Caco-2 (cell line): ENCODE data around the gene MAMLD1. TPM values are rescaled to one million over a fixed set of nuclear protein-coding genes. Genes with fewer than 3 reads are reported as not detected.

Source experiments
- BruUV-seq: library from RNA; stranded (reverse); fragments of 400-500 nt; replicated peaks from 2 replicates; lab custom pipeline; 2021; lab: Mats Ljungman, UMichigan
- CTCF ChIA-PET: fragments of 300-600 bp; sonication (Branson Sonifier 250); formaldehyde crosslinking; loops from one replicate; lab custom pipeline; 2022; ENCODE audit warnings: antibody characterized with exemption; lab: Charles Lee
- POLR2A ChIA-PET: fragments of 300-600 bp; sonication (Branson Sonifier 250); formaldehyde crosslinking; loops from one replicate; lab custom pipeline; 2022; ENCODE audit warnings: antibody characterized with exemption; lab: Charles Lee
- DNase-seq, 2 experiments: peaks; one replicate each; pipeline versions ENCODE4 v3.0.0 to v3.0.0-alpha.2; 2020 to 2022
- H3K27me3 ChIP-seq: replicated peaks from 2 replicates; pipeline ENCODE4 v1.6.0; 2011; ENCODE audit warnings: low read length; ENCODE audit not compliant: control insufficient read depth, insufficient read depth
- H3K36me3 ChIP-seq: 2 replicates; pipeline ENCODE4 v1.5.1; 2011; ENCODE audit warnings: low read length; ENCODE audit not compliant: control insufficient read depth, insufficient read depth
- H3K4me1 ChIP-seq: fragments of 250-450 bp; sonication (Bioruptor Pico); 2 replicates; pipeline ENCODE4 v1.5.1; 2020; ENCODE audit warnings: mild to moderate bottlenecking
- H3K4me3 ChIP-seq: 2 replicates; pipeline ENCODE4 v1.5.1; 2011; ENCODE audit warnings: low read depth, mild to moderate bottlenecking, control low read depth, low read length
- H3K9me3 ChIP-seq: fragments of 250-450 bp; sonication (Bioruptor Pico); 2 replicates; pipeline ENCODE4 v1.5.1; 2020; ENCODE audit warnings: mild to moderate bottlenecking, moderate library complexity
- H3K27ac Mint-ChIP-seq: one replicate; pipeline ENCODE4 v1.8.0; 2022; ENCODE audit warnings: mixed read lengths; ENCODE audit not compliant: unreplicated experiment
- H3K27me3 Mint-ChIP-seq: one replicate; pipeline ENCODE4 v1.8.0; 2022; ENCODE audit warnings: mixed read lengths; ENCODE audit not compliant: insufficient read depth, unreplicated experiment
- H3K36me3 Mint-ChIP-seq: one replicate; pipeline ENCODE4 v1.8.0; 2022; ENCODE audit warnings: mild to moderate bottlenecking, mixed read lengths; ENCODE audit not compliant: insufficient read depth, unreplicated experiment
- H3K4me1 Mint-ChIP-seq: one replicate; pipeline ENCODE4 v1.8.0; 2022; ENCODE audit warnings: low read depth, mixed read lengths; ENCODE audit not compliant: unreplicated experiment
- H3K4me3 Mint-ChIP-seq: one replicate; pipeline ENCODE4 v1.8.0; 2022; ENCODE audit warnings: mild to moderate bottlenecking, moderate library complexity, mixed read lengths; ENCODE audit not compliant: unreplicated experiment
- H3K9me3 Mint-ChIP-seq: one replicate; pipeline ENCODE4 v1.8.0; 2022; ENCODE audit warnings: mixed read lengths; ENCODE audit not compliant: unreplicated experiment
- CTCF ChIP-seq, 2 experiments: fragments of 200-600 bp in 1 of 2; IDR thresholded peaks; 1 replicate in 1 of 2; 2 replicates in 1 of 2; pipeline versions ENCODE4 v1.5.1 to v1.8.0; 2011 to 2022; ENCODE audit warnings: antibody characterized with exemption in 1 of 2, control low read depth in 1 of 2, inconsistent platforms in 1 of 2, low read depth in 1 of 2, low read length in 1 of 2, mild to moderate bottlenecking in 1 of 2, moderate library complexity in 1 of 2; ENCODE audit not compliant: insufficient read depth in 1 of 2, severe bottlenecking in 1 of 2, unreplicated experiment in 1 of 2
- intact Hi-C: fragments of 100-400 bp; cut with micrococcal nuclease; formaldehyde crosslinking; loops from one replicate; pipeline ENCODE4 v1.10.0; 2022; ENCODE audit not compliant: unreplicated experiment
- total RNA-seq: library from RNA; stranded (reverse); gene quantifications from 2 replicates; pipeline ENCODE4 v1.2.3, GENCODE V29; 2022

The MAMLD1 gene
- total RNA-seq, 1 experiment from 2014 or later = not detected

DNA sequence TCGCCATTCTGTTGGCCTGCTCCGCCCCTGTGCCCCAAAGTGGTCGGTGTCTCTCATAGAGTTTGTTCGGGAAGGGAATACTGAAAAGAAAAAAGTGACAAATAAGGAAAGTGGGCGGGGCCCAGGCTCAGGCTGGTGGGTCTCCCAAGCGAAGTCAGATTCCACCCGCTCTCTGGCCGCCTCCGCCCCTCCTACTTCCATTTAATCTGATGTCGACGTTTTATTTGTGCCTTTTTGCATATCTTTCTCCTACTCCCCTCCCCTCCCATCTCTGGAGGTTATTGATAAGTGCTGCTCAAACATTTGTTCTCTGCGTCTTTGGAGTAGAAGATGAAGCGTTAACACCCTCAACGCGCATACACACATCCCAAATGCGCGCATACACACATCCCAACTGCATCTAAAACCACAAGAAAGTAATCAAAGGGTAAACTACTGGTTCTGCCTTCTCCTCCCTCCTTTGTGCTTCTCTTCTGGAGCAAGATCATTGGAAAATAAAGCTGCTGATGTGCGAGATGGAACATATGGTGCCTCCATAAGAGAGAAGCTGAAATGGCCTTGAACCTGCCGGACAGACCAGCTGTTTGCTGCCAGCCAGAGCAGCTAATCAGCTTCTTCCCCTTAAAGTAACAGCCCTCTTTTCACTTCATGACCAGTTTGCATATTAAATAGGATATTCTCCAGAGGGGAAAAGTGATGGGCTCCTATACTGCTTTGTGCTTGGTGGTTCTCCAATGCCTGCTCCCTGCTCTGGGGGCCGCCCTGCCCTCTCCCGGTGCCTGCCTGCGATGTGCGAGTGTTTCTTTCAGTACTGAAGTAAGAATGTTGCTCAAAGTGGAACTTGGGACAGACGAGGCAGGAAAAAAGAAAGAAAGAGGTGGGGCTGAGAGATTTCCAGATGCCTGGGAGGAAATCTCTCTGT, 3.1 kb downstream of the MAMLD1 start:
- Histone ChIP-seq H3K9me3 (no peaks in the 10 kb centered on the region), H3K4me3 (no peak overlapping the region), H3K4me1 (no peaks in the 10 kb centered on the region), H3K36me3 (no peaks in the 10 kb centered on the region), H3K27me3 (no peaks in the 10 kb centered on the region; the same call in none of the 2 replicates)
- no TSS peak for BruUV-seq
- Mint-ChIP-seq H3K4me1 (peaks cover 6% of the 10 kb centered on the region), H3K36me3 (no peaks in the 10 kb centered on the region), H3K9me3 (no peaks in the 10 kb centered on the region), H3K27ac (no peak overlapping the region), H3K27me3 (peaks cover 22% of the 10 kb centered on the region), H3K4me3 (peak overlapping the region; percentile 59)
- CTCF ChIA-PET = no interaction called here
- no peak for DNase-seq
- intact Hi-C loops = no loop called here
- POLR2A ChIA-PET = no interaction called here
- no peak for TF ChIP-seq CTCF (IDR thresholded peaks at IDR 0.05; ENCODE audit: insufficient read depth in 1 of 2, low read depth in 1 of 2, low read length in 1 of 2, severe bottlenecking in 1 of 2, unreplicated experiment in 1 of 2)

- CTCF ChIA-PET = no interaction called here
- no peaks in the 10 kb centered on the region; the same call in none of the 2 replicates for H3K27me3 ChIP-seq
- BruUV-seq = no TSS peak
- intact Hi-C loops = no loop called here
- POLR2A ChIA-PET = no interaction called here
- Mint-ChIP-seq H3K27me3 (peaks cover 17% of the 10 kb centered on the region), H3K4me3 (peak overlapping the region; percentile 42), H3K9me3 (no peaks in the 10 kb centered on the region), H3K4me1 (peaks cover 6% of the 10 kb centered on the region), H3K27ac (no peak overlapping the region), H3K36me3 (no peaks in the 10 kb centered on the region)
- no peaks in the 10 kb centered on the region for H3K9me3 ChIP-seq
- TF ChIP-seq CTCF (IDR thresholded peaks at IDR 0.05; ENCODE audit: insufficient read depth in 1 of 2, low read depth in 1 of 2, low read length in 1 of 2, severe bottlenecking in 1 of 2, unreplicated experiment in 1 of 2) = no peak
- H3K4me3 ChIP-seq = no peak overlapping the region
- DNase-seq = no peak
- no peaks in the 10 kb centered on the region for H3K36me3 ChIP-seq
- no peaks in the 10 kb centered on the region for H3K4me1 ChIP-seq
Observed at GRCh38 chrX:150366951-150367545, 3.9 kb downstream of the MAMLD1 start.

- no peak for DNase-seq
- Mint-ChIP-seq H3K9me3 (no peaks in the 10 kb centered on the region), H3K4me1 (no peaks in the 10 kb centered on the region), H3K4me3 (no peak overlapping the region), H3K36me3 (no peaks in the 10 kb centered on the region), H3K27ac (no peak overlapping the region), H3K27me3 (peaks cover 9% of the 10 kb centered on the region)
- intact Hi-C loops = no loop called here
- TF ChIP-seq CTCF (IDR thresholded peaks at IDR 0.05; ENCODE audit: insufficient read depth in 1 of 2, low read depth in 1 of 2, low read length in 1 of 2, severe bottlenecking in 1 of 2, unreplicated experiment in 1 of 2) = no peak
- BruUV-seq = no TSS peak
- Histone ChIP-seq H3K9me3 (no peaks in the 10 kb centered on the region), H3K36me3 (no peaks in the 10 kb centered on the region), H3K27me3 (no peaks in the 10 kb centered on the region; the same call in 1 of the 2 replicates), H3K4me3 (no peak overlapping the region), H3K4me1 (no peaks in the 10 kb centered on the region)
- ChIA-PET POLR2A (no interaction called here), CTCF (no interaction called here)
Observed at GRCh38 chrX:150370589-150371312, 7.6 kb downstream of the MAMLD1 start.
